Kasumi-1 (cell line): Measurements from ENCODE around the gene DNM3.

Experiments
- DNase-seq, 2 experiments: peaks; one replicate each; lab custom pipeline; 2025; lab: John Stamatoyannopoulos, UW

The DNM3 gene

DNA sequence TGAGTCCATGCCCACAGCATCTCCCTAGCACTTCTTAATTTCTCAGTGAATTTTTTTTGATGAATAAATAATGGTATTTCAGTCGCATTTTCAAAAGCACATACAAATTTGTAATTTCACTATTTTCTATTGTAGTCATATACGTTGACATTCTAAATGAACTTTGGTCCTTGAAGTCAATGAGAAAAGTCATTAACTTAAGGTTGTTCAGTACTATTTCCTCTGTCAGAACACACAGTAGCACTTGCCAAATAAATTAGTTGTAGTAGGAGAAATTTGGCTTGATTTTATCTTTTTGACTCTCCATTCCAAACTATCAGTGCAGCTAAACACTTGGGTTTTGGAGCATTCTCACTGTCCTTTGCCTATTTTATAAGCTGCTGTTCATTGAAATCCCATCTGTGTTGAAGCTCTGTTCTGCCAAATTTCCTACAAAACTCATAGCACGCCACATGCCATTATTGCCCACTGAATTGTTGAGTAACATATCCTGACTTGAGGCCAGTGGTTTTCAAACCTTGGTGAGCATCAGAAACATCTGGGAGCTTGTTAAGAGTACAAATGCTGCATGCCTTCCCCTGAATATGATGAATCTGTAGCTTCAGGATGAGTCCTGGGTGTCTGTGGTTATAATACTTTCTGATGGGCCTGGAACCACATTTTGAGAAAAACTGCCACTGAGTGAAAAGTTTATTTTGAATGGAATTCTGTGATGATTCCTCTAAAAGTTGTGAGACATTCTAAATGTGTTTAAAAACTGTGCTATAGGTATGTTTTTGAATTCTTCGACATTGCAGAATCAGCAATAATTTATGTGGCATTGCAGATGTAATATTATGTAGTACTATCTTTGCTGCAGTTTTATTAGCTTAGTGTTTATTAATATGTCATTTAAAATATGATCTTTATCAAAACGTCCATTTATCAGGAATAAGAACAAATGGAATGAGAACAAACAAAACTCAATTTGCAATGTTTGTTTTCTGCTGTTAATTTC, 78.9 kb downstream of the DNM3 start:
- DNase-seq = no peak

DNA sequence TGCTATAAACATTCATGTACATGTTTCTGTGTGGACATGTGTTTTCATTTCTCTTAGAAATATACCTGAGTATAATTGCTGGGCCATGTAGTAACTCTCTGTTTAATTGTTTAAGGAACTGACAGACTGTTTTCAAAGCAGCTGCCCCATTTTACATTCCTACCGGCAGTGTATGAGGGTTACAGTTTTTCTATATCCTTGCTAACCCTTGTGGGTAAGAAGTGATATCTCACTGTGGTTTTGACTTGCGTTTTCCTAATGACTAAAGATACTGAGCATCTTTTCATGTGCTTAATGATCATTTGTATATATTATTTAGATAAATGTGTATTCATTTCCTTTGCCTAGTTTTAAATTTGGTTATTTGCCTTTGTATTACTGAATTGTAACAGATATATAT, 81.7 kb downstream of the DNM3 start:
- DNase-seq = no peak

DNA sequence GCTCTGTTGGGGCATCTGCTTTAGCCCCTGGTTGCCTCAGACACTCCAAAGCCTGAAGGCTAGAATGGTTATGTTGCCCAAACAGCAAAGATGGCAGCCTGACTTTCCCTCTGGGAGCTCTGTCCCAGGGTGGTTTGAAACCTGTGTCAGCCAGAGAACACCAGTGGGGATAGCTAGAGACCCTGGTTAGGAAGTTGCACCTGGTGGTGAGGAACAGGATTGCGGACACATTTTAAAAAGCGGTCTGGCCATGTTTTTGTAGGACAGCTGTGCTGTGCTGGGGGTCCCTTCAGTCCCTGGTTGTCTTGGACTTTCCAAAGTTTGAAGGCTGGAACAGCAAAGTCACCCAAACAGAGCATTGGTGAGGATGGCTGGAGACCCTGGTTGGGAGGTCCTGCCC, 87.8 kb downstream of the DNM3 start:
- no peak for DNase-seq

GRCh38 chr1:171931752-171932151, 90.5 kb downstream of the DNM3 start:
- no peak for DNase-seq

GRCh38 chr1:171934664-171935063, 93.4 kb downstream of the DNM3 start:
- DNase-seq = no peak

DNA sequence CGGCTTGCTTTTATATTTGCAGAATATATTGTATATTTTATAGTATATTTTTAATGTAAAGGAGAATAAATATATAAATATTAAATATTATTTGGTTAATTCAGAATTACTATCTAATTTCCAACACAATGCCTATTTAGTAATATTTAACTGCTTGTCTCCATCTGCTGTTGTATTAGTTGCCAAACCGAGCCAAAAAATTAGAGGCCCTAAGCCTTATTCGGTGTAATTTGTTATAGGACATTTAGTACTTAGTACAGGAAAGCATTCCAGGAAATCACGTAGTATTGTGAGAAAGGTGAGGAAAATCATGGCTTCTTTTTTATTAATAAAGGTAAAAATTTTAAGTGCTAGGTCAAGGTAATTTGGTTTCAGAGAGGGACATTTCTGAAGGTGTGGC, 93.8 kb downstream of the DNM3 start:
- no peak for DNase-seq

DNA sequence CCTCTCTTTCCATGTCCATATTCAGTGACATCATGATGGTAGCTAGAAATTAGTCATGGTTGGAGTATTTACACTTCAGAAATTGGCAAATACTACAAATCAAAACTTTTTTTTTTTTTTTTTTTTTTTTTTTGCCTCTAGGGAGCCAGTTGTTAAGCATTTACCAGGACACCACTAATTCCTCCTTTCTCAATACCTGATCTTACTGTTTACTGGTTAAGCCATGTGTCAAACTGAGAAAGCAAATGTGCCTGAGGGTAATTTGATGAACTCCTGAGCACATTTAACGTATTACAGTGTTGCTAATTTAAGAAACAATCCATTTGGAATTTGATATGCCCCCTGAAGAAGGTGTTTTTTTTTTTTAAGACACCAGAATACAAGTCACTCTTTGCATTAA, 94.4 kb downstream of the DNM3 start:
- DNase-seq = no peak

GRCh38 chr1:171937938-171938337, 96.6 kb downstream of the DNM3 start:
- DNase-seq = no peak

DNA sequence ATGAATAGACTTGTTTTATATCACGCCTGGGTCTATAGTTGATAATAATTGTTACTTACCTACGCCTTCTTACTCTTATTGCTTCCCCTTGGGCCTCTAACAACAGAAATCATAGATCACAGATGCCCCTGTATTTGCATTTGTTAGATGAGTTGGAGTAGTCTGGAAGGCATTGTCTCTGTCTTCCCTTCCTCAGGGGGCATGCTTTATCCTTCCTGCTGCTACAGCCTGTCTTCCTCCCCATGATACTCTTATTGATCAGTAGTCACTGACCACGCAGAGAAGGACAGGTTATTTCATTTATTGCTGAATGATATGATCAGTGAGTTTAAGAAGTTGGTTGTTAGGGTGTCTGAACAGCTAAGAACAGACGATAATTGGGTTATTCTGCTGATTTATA, 98.4 kb downstream of the DNM3 start:
- DNase-seq = no peak

- no peak for DNase-seq
Measured at GRCh38 chr1:171940368-171940767, 99.1 kb downstream of the DNM3 start.

DNA sequence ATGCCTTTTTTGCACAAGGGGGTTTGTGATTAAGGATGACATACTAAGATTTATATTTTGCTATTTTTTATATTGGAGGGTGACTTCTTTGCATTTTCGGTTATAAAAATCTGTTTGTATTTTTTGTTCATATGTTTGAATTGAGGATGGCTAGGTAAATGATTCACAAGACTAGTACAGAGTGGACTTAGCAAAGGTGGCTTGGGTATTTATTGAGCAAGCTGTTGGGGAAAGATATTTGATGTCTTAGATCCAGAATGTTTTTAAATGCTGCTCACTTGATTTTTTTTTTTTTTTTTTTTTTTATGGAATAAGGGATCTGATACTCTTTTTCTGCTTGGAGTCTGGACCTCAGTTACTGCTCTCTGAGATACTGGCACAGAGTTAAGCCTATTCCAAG, 100.6 kb downstream of the DNM3 start:
- DNase-seq = no peak

- DNase-seq = no peak
Measured at GRCh38 chr1:171943973-171944561, 102.8 kb downstream of the DNM3 start.

DNA sequence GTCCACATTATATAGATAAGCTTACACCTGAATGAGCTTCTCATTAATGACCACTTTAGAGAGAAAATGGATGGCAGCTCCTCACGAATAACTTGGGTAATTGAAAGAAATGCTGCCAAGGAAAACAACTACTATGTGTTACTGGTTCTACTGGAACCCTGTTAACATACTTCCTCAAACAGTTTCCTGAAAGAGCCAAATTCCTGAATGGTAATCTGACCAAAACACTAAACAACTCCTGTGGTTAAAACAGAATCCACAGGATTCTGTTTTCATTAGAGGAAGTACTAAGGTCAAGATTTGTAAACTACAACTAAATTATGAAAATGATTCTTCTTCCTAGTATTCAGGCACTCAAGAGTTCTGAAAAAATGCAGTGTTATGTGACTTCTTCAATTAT, 107.2 kb downstream of the DNM3 start:
- DNase-seq = peak; percentile 62 to 65

DNA sequence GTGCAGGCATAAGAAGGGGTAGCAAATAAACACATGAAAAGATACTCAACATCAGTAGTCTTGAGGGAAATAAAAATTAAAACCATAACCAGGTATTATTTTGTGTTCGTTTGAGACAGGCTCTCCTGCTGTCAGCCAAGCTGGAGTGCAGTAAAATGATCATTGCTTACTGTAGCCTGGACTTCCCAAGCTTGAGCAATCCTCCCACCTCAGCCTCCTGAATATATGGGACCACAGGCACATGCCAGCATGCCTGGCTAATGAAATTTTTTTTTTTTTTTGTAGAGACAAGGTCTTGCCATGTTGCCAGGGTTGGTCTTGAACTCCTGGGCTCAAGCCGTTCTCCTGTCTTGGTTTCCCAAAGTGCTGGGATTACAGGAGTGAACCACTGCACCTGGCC, 108.0 kb downstream of the DNM3 start:
- no peak for DNase-seq

DNA sequence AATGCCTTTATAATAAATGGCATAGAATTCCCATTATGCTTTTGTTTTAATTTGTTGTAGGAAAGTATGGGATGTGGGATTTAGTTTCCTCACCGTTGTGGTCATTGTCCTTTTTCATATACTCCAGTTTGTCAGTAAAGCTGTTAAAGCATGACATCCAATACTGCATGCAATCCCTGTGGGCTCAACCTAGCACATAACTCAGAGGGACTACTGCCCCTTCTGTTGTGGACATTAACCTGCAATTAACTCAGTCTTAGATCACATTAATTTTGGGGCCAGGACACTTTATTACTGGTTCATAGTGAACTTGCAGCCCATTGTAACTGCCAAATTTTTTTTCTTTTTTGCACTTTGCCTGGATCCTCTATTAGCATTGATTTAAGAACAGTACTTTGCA, 112.5 kb downstream of the DNM3 start:
- DNase-seq = no peak

DNA sequence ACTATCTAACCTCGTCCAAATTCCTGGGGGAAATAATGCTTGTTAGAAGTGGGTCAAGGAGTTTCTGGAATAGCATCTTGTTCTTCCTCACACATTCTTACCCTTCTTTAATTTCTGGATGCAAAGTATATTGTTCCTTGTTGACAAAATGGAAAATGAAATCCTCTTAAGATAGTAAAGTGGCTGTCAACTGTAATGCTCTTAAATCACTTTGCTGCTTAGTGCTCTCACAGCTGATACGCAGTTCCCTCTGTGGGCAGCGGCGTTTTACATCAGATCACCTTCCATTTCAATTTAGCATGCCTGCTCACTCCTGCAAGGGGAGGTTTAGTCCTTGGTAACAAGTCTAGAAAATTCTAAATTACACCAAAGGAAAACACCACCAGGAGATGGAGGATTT, 113.1 kb downstream of the DNM3 start:
- DNase-seq = no peak

- DNase-seq = no peak
Measured at GRCh38 chr1:171961861-171962260, 120.6 kb downstream of the DNM3 start.

DNA sequence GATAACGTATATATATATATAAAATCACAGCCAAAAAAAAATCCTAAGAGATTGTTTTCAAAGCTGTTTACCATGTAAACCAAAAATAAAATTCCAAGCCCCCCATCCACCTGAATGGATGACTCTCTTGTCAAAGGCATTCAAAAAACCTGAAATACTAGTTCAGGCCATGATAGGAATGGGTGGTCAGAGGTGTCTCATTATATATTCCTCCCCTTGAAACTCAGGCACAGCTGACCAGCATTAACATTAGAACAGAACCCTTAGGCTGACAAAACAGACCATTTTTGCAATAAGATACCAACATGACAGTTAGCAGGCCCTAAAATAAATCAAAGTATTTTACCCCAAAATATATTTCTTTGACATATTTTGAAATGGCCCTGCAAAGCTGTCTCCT, 122.5 kb downstream of the DNM3 start:
- DNase-seq = no peak

GRCh38 chr1:171965777-171966176, 124.5 kb downstream of the DNM3 start:
- DNase-seq = no peak

DNA sequence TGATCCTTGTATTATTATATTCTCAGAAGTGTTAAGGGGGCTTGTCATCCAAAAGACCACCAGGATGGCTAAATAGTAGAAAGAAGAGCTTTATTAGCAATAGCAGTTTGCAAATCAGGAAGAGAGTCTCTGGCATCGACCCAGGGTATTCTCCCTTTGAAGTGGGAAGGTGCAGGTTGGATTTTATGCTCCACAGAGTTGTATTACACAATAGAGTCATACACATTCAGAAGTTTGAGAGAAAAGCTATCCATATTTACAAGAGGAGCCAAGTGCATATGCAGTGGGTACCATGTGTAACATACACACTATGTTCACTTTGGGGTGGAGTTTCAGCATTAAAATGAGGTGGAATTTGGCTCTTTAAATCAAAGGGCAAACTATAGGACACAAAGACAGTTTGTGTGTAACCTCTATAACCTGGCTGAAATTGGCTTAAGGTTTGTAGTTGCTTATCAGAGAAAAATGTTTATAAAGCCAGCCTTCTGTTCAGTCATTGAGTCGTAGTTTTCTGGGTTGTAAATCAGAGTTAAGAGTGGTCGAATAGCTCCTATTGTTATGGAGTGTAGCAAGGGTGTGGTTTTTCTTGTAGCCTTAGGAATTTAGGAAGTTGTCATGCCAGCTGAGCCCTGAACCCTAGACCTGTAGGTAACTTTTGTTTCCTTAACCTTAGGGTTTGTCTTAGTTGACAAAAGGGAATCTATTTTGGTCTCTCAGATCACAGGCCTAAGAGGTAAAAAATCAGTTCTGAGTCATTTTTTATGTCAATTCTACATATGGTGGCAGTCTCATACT, 125.3 kb downstream of the DNM3 start:
- DNase-seq = no peak

- no peak for DNase-seq
Measured at GRCh38 chr1:171969226-171969625, 127.9 kb downstream of the DNM3 start.

- DNase-seq = no peak
Measured at GRCh38 chr1:171969813-171970212, 128.5 kb downstream of the DNM3 start.

DNA sequence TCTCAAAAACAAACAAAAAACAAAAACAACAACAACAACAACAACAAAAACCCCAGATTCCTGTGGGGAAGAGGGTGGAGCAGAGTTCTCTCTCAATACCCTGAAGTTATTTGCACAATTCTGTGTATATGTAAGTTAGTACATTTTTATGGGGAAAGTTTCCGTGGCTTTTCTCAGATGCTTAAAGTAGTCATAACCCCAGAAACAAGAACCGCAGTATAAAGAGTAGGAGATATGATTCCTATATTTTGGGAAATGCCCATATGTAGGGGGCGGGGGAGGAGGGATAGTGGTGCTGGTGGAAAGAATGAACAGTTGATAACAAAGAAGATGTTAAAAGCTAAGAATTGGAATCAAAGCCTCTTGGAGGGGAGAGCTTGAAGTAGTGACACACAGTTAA, 131.5 kb downstream of the DNM3 start:
- DNase-seq = no peak
